H1 (cell line): Measurements from ENCODE around the gene CD164L2. TPM values are rescaled to one million over a fixed set of nuclear protein-coding genes. Genes with fewer than 3 reads are reported as not detected.

Experiments
- CTCF ChIP-seq, 3 experiments: IDR thresholded peaks; 1 replicate in 2 of 3; 2 replicates in 1 of 3; pipeline versions ENCODE4 v1.5.1 to v1.6.1; 2011; ENCODE audit warnings: low read length in 3 of 3, mild to moderate bottlenecking in 3 of 3, inconsistent platforms in 2 of 3, low read depth in 1 of 3, moderate library complexity in 1 of 3; ENCODE audit not compliant: insufficient read depth in 1 of 3; ENCODE audit errors: control extremely low read depth in 1 of 3
- E2F6 ChIP-seq: IDR thresholded peaks from 2 replicates; pipeline ENCODE4 v1.6.1; 2012; ENCODE audit warnings: inconsistent platforms
- EGR1 ChIP-seq: IDR thresholded peaks from 2 replicates; pipeline ENCODE4 v1.6.1; 2011; ENCODE audit warnings: low read depth, low read length, borderline replicate concordance
- GABPA ChIP-seq: IDR thresholded peaks from 2 replicates; pipeline ENCODE4 v1.6.1; 2011; ENCODE audit warnings: mild to moderate bottlenecking, low read length, moderate library complexity, borderline replicate concordance; ENCODE audit not compliant: insufficient read depth
- KDM1A ChIP-seq: fragments of 200-600, 300-600 bp; sonication (generic); IDR thresholded peaks from 2 replicates; pipeline ENCODE4 v1.7.1; 2016; ENCODE audit warnings: mild to moderate bottlenecking, low read length, borderline replicate concordance
- SIX5 ChIP-seq: IDR thresholded peaks from 2 replicates; pipeline ENCODE4 v1.6.1; 2011; ENCODE audit warnings: mild to moderate bottlenecking, low read depth, low read length
- SP1 ChIP-seq: IDR thresholded peaks from 2 replicates; pipeline ENCODE4 v1.6.1; 2011; ENCODE audit warnings: low read depth, low read length
- TCF12 ChIP-seq: IDR thresholded peaks from 2 replicates; pipeline ENCODE4 v1.6.1; 2011; ENCODE audit warnings: low read depth, mild to moderate bottlenecking, low read length
- polyA plus RNA-seq, 7 experiments: library from polyadenylated mRNA; depleted of rRNA in 3 of 7; stranded (reverse) in 5 of 7; unstranded in 2 of 7; fragments of >200 nt in 5 of 7; fragments of 200-250 nt in 2 of 7; gene quantifications; 1 replicate in 5 of 7; 2 replicates in 1 of 7; 4 replicates in 1 of 7; pipeline versions ENCODE4 v1.2.1 to v1.2.3, GENCODE V29; 2011 to 2013; ENCODE audit warnings: missing spikeins in 2 of 7, mixed read lengths in 2 of 7
- total RNA-seq: library from RNA; stranded (reverse); fragmentation: NEBNext Ultra II Directional; extraction: Animal tissue kit (Norgen Biotek cat#: 25700); gene quantifications from 2 replicates; pipeline ENCODE4 v1.2.1, GENCODE V29; 2021

Gene CD164L2
- total and polyA plus RNA-seq, 2 of the 8 experiments (the other 6 are each of a cell fraction or from before 2014, with no cell fraction given), result 3.3 TPM

GRCh38 chr1:27357281-27358037 lies 25.7 kb downstream of the CD164L2 start (continued):
- TF ChIP-seq TCF12 (peak; percentile 91; the same call in 1 of the 2 replicates), SIX5 (no peak), CTCF (IDR thresholded peaks at IDR 0.05; ENCODE audit: control extremely low read depth in 1 of 3, insufficient read depth in 1 of 3, low read depth in 1 of 3, low read length in 3 of 3) (peak in 2 of 3 experiments; percentile 94 to 98; a peak in 3 of 4 replicates), SP1 (0 out of 2 replicates have a peak, but pooled peaks have one; percentile 57), E2F6 (peak; percentile 58), EGR1 (peak; percentile 62; the same call in 1 of the 2 replicates), GABPA (peak; percentile 58; the same call in 1 of the 2 replicates), KDM1A (peak; percentile 69; the same call in 1 of the 2 replicates)
